ENCODE data around the gene GSTM2. TPM values are rescaled to one million over a fixed set of nuclear protein-coding genes. Genes with fewer than 3 reads are reported as not detected.

GSTM2 gene
- polyA plus RNA-seq, 4 donors = 172 to 269 (median 243) TPM

GRCh38 chr1:109629372-109630030, 38.4 kb upstream of the GSTM2 start:
- no peak for DNase-seq (ENCODE audit: low read depth in 4 of 4, low spot score in 3 of 4)

DNA sequence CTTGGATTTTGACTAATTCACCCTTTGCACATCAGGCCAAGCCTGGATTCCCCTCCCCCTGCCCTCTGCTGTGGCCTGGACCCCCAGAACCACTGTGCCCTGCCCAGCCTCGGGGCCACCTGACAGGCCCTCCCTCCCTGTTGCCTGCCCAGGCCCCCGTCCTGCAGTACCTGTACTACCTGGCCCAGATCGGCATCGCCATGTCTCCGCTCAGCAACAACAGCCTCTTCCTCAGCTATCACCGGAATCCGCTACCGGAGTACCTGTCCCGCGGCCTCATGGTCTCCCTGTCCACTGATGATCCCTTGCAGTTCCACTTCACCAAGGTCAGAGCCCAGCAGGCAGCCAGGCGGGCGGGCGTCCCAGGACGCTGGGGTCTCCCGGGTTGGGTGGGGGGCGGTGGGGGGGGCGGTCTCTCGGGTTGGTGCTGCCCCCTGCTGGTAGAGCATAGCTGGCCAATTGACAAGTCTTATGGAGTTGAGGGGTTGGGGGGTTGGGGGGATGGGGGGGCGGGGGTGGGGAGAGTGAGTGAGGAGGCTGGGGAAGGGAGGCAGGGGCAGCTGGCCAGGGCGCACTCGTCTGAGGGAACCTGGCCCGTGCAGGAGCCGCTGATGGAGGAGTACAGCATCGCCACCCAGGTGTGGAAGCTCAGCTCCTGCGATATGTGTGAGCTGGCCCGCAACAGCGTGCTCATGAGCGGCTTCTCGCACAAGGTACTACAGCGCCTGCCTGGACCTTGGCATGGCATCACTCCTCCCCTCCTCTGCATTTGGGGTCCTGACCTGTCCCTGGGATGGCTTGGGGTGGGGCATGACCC, 37.6 kb upstream of the GSTM2 start:
- DNase-seq (ENCODE audit: low read depth in 4 of 4, low spot score in 3 of 4) = no peak

DNA sequence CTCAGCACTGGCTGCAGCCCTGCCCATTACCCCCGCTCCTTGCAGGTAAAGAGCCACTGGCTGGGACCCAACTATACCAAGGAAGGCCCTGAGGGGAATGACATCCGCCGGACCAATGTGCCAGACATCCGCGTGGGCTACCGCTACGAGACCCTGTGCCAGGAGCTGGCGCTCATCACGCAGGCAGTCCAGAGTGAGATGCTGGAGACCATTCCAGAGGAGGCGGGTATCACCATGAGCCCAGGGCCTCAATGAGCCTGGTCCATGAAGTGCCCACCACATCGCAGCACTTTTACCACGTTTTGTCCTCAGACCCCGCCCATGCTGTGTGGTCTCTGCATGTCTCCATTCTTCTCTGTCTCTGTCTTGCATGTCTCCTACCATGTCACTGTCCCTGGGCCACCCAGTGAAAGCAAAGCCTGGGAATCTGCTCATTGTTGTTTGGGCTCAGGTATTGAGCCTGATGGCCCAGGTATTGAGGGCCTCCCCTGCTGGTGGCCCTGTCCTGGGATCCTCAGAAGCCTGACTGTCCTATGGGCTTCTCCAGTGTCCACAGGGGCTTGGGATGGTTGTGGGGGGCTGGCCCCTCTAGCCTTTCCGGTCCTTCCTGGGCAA, 36.9 kb upstream of the GSTM2 start:
- no peak for DNase-seq (ENCODE audit: low read depth in 4 of 4, low spot score in 3 of 4)

DNA sequence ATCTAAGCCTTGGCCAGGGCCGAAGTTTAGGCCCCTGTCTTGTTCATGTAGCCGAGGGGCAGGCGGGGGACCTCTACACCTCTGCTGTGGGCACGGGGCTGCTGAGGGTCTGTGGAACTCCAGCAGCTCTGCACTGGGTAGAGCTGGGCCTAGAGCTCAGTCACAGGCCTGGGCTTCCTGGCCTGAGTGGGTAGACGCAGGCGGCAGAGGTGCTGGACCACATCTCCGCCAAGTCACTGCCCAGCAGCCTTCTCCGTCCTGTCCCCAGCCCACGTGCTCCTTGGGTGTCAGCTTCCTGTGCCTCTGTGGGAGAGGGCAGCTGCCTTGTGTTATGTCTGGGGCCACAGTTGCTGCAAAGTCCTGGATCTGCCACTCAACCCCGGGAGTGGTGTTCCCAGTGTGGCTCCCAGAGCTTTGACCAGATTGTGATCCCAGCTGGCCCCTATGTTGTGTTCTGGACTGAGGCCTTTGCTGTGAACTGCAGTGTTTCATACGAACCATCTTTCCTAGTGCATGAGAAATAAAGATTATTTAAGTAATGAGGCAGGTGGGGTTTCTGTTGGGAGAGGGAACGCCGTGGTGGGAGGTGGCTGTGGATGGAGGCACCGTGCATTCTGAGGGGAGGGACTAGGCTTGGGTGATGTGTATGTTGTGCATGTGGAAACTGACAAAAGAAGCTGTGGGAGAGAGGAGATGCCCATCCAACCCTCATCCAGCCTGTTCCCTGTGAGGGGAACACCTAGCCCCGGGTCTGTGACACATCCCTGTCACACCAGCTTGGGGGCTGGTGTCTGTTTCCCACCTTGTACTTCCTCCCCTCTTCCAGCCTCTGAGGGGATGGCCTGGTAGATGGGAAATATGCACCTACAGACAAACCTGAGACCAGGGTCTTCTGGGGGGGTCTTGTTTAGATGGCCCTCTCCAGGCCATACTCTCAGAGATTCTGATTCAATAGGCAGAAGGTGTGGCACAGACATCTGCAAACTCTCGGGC, 36.0 kb upstream of the GSTM2 start:
- no peak for DNase-seq (ENCODE audit: low read depth in 4 of 4, low spot score in 3 of 4)

DNA sequence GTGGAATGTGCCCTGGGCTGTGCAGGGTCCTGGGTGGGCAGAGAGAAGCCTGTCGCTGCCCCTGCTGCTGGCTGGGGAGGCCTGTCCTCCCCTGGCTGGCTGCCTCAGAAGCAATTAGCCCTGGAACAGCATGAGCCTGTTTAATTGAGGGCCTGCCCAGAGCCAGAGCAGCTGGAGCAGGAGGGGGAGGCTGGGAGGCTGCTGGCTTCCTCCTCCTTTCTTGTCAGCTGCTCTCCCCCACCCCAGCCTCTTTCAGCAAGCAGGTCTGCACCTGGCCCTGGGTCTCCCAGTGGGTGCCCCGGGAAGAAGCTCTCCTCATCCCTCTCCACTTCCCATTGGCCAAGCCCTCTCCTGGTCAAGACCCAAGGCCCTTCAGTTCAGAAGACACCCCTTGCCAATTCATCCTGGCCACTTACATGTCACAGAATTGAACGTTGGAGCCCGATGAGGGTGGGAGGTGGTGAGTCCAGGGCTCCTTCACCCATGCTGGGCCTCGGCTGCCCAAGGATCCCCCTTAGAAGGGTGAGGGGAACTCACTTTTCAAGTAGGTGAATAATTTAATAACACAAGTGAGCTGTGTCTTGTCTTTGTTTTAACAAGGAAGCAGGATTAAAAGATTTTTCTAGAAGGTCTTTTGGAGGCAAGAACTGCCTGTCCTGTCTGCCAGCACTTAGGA, 35.0 kb upstream of the GSTM2 start:
- no peak for DNase-seq (ENCODE audit: low read depth in 4 of 4, low spot score in 3 of 4)

DNA sequence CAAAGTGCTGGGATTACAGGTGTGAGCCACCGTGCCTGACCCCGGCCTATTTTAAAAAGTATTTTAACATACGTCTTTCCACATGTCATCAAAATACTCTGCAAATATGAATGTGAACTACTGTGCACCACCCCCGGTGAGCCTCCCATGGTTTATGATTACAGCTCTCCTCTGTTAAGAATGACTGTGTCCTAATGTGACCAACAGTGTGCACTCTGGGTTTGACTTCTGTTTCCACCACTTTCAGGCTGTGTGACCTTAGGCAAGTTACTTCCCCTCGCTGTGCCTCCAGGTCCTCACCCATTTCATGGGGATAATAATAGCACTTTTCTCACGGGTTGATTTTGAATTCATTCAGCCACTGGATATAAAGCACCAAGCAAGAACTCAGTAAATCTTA, 33.6 kb upstream of the GSTM2 start:
- no peak for DNase-seq (ENCODE audit: low read depth in 4 of 4, low spot score in 3 of 4)

DNA sequence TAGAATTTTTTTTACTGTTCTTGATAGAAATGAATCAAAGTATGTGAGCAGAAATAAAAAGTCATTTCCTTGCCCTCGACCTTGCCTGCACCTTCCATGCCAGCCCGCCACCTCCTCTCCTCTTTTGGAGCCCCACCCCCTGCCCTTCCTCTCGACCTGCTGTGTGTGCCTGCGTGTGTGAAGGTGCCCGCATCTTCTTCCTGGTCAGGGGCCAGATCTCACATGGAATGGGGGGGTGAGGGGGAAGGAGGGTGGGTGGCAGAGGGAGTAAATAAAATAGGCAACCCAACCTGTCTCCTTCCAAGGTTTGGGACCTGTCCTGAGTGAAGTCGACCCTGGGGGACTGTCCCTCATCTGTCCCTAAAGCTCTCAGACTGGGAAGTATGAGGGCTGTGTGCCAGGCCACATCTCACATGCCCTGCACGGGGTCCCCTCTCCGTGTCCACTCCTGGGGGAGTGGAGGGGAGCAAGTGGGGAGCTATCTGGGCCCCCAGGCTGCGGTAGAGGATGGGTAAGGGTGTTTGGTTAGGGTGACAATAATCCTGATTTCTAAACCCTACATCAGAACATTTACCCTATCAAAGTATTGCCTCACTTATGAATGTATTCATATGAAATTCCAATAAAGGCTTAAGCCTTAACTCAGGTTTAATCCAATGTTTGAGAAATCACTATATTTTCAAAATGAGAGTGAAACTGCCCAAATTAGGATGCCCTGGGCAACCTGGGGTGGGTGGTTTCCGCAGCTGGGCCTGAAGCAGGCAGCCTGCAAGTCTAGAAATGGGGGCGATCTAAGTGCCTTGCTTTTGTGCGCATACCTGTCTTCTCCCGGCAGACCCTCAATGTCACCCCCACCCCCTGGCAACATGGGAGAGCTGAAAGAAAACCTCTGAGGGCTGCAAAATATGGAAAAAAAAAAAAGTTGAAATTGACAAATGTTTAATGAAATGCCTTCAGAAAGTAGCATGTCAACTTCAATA, 32.8 kb upstream of the GSTM2 start:
- DNase-seq (ENCODE audit: low read depth in 4 of 4, low spot score in 3 of 4) = no peak

DNA sequence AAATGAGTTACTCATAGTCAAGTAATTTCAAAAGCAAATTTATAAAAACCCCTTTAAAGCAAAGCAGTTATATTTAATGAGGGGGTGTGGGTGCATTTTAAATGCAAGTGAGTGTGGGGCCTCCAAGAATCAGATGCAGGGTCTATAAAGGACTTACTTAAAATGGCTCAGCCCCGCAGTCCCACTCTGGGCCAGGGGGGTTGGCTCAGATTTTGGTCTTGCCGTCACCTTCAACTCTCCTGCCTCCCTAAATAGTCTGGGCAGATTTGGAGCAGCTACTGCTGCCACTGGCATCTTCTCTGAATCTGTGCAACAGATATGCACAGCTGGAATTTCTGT, 32.0 kb upstream of the GSTM2 start:
- no peak for DNase-seq (ENCODE audit: low read depth in 4 of 4, low spot score in 3 of 4)

- no peak for DNase-seq (ENCODE audit: low read depth in 4 of 4, low spot score in 3 of 4)
These were observed 31.5 kb upstream of the GSTM2 start for GRCh38 chr1:109636201-109636952.

GRCh38 chr1:109637446-109637845, 30.4 kb upstream of the GSTM2 start:
- DNase-seq (ENCODE audit: low read depth in 4 of 4, low spot score in 3 of 4) = no peak

GRCh38 chr1:109639063-109639840, 28.6 kb upstream of the GSTM2 start:
- DNase-seq (ENCODE audit: low read depth in 4 of 4, low spot score in 3 of 4) = no peak

- no peak for DNase-seq (ENCODE audit: low read depth in 4 of 4, low spot score in 3 of 4)
These were observed 28.0 kb upstream of the GSTM2 start for GRCh38 chr1:109639841-109640184.

GRCh38 chr1:109640285-109640865, 27.5 kb upstream of the GSTM2 start:
- DNase-seq (ENCODE audit: low read depth in 4 of 4, low spot score in 3 of 4) = no peak

- DNase-seq (ENCODE audit: low read depth in 4 of 4, low spot score in 3 of 4) = no peak
These were observed 26.6 kb upstream of the GSTM2 start for GRCh38 chr1:109641078-109641740.

GRCh38 chr1:109641861-109642260, 26.0 kb upstream of the GSTM2 start:
- no peak for DNase-seq (ENCODE audit: low read depth in 4 of 4, low spot score in 3 of 4)

GRCh38 chr1:109642626-109643025, 25.2 kb upstream of the GSTM2 start:
- DNase-seq (ENCODE audit: low read depth in 4 of 4, low spot score in 3 of 4) = no peak
